ENCODE results near the gene COL28A1. TPM values are rescaled to one million over a fixed set of nuclear protein-coding genes. Genes with fewer than 3 reads are reported as not detected.

COL28A1 gene
- total RNA-seq, 1 donor from 2014 or later, result 3.3 TPM

DNA sequence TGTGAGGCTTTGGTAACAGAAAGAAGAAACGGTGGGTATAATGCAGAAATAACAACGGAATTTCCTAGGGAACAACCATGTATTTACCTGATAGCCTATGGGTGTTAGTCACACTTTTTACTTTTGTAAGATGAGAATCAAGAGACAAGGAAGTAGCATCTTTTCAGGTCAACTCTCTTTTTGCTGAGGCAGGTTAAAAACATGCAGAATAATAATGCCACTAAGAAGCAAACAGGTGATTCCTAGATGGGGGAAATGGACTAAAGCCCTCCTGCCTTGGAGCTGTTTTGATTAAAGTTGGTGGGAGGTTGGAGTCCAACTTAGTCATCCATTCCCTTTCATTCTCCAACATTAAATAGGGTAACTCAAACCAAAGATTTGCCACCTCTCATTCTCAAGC lies 2.0 kb upstream of the COL28A1 start:
- H3K4me1 Mint-ChIP-seq (ENCODE audit: unreplicated experiment), result peaks cover 5% of the 10 kb centered on the region
- peaks cover 6% of the 10 kb centered on the region for H3K9me3 Mint-ChIP-seq
- no peak overlapping the region for H3K4me3 Mint-ChIP-seq
- no peaks in the 10 kb centered on the region for H3K27me3 Mint-ChIP-seq
- no peaks in the 10 kb centered on the region for H3K36me3 Mint-ChIP-seq
- no peak overlapping the region for H3K27ac Mint-ChIP-seq
- TF ChIP-seq, protein P1, sequence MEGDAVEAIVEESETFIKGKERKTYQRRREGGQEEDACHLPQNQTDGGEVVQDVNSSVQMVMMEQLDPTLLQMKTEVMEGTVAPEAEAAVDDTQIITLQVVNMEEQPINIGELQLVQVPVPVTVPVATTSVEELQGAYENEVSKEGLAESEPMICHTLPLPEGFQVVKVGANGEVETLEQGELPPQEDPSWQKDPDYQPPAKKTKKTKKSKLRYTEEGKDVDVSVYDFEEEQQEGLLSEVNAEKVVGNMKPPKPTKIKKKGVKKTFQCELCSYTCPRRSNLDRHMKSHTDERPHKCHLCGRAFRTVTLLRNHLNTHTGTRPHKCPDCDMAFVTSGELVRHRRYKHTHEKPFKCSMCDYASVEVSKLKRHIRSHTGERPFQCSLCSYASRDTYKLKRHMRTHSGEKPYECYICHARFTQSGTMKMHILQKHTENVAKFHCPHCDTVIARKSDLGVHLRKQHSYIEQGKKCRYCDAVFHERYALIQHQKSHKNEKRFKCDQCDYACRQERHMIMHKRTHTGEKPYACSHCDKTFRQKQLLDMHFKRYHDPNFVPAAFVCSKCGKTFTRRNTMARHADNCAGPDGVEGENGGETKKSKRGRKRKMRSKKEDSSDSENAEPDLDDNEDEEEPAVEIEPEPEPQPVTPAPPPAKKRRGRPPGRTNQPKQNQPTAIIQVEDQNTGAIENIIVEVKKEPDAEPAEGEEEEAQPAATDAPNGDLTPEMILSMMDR (conservative IDR thresholded peaks at IDR 0.05), result no peak
- no peak for DNase-seq (ENCODE audit: extremely low spot score, unreplicated experiment)

DNA sequence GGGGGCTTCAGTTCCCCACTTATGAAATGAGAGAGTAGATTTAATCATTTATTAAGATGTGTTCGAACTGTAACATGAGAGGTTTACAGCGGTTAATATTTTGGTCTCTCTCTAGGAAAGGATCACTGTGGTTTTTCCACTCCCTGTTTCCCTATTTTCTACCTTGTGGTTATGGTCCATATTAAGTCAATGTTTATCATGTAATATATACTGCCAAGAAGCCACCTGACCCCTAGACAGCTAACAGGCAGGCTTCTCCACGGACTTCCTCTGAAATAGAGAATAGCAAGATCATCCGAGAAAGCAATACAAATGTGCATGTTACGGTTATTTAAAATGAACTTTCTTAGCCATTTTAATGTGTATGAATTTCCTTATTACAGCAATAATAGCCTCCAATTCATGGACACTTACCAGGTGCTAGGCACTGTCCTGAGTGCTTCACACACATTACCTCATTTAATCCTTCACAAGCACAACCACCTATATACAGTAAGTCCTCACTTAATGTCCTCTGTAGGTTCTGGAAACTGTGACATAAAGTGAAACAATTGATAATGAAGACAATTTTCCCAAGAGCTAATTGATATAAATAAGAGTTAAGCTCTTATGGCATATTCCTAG lies 835 bp upstream of the COL28A1 start:
- Mint-ChIP-seq H3K4me3 (no peak overlapping the region), H3K4me1 (ENCODE audit: unreplicated experiment) (peaks cover 5% of the 10 kb centered on the region), H3K9me3 (peaks cover 6% of the 10 kb centered on the region), H3K27me3 (no peaks in the 10 kb centered on the region), H3K27ac (no peak overlapping the region), H3K36me3 (no peaks in the 10 kb centered on the region)
- no peak for DNase-seq (ENCODE audit: extremely low spot score, unreplicated experiment)
- TF ChIP-seq, protein P1 (conservative IDR thresholded peaks at IDR 0.05), result no peak

DNA sequence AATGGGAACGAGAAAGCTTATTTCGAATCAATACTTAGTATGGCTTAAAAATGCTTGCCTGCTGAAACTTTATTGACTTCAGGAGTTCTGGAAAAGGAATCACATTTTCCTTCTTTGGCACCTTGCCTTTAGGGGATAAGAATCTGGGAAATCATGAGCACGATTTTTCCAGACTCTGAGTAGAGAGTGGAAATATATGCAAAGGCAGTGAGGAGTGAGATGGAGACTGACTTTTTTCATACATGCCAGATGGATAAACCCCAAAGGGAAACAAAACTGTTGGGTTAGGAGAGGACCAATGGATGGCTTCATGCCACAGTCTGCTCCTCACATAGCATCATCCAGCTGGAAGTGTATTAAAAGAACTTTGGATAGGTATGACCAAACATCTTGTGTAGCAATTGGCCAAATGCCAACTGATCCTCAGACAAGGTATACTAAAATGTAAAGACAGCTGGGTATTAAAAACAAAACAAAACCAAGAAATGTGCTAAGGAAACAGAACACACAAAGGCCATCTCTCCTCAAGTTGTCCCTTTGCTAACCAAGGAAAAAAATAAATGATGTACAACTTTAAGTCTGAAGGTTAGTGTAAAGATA lies 1.7 kb downstream of the COL28A1 start:
- DNase-seq (ENCODE audit: extremely low spot score, unreplicated experiment), result no peak
- peaks cover 5% of the 10 kb centered on the region for H3K4me1 Mint-ChIP-seq (ENCODE audit: unreplicated experiment)
- TF ChIP-seq, protein P1 (conservative IDR thresholded peaks at IDR 0.05), result no peak
- no peak overlapping the region for H3K27ac Mint-ChIP-seq
- peaks cover 6% of the 10 kb centered on the region for H3K9me3 Mint-ChIP-seq
- H3K27me3 Mint-ChIP-seq, result no peaks in the 10 kb centered on the region
- H3K4me3 Mint-ChIP-seq, result no peak overlapping the region
- H3K36me3 Mint-ChIP-seq, result no peaks in the 10 kb centered on the region

DNA sequence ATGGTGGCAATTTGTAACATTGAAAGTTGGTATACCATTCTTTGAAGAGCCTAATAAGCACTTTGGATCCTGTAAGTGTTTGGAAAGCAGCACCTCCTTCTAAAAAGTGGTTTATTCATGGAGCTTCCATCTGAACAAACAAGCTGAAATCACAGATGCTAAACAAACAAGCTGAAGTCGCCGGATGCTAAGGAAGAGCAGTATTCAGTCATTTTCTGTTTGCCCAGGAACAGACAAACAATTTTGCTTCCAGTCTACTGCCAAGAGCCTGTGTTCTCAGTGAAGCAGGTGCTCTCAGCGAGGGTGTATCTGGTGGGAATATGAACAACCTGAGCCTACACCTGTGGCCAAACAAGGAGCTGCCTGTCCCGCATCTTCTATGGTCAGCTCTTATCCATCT lies 6.3 kb downstream of the COL28A1 start:
- H3K36me3 Mint-ChIP-seq, result no peaks in the 10 kb centered on the region
- TF ChIP-seq, protein P1 (conservative IDR thresholded peaks at IDR 0.05), result no peak
- no peaks in the 10 kb centered on the region for H3K27me3 Mint-ChIP-seq
- H3K4me1 Mint-ChIP-seq (ENCODE audit: unreplicated experiment), result no peaks in the 10 kb centered on the region
- DNase-seq (ENCODE audit: extremely low spot score, unreplicated experiment), result no peak
- H3K4me3 Mint-ChIP-seq, result no peak overlapping the region
- H3K9me3 Mint-ChIP-seq, result peaks cover 3% of the 10 kb centered on the region
- H3K27ac Mint-ChIP-seq, result no peak overlapping the region

DNA sequence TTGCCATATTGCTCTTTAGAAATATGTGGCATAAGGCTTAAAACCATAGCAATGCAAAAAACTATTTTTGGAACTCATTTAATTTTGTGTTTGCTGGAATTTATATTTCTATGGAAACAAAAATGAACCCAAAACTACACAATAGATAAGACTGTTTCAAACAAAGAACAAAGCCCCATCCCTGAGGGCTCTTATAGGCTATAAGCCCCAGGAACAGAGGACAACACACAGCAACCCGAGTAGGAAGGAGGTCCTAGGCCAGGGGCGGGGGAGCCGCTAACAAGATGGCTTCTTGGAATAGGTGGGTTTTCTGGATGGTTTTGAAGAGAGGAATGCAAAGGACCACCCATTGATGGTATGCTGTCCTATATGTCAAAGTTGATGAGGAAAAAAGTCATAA lies 8.6 kb downstream of the COL28A1 start:
- Mint-ChIP-seq H3K4me1 (ENCODE audit: unreplicated experiment) (no peaks in the 10 kb centered on the region), H3K27me3 (no peaks in the 10 kb centered on the region), H3K4me3 (no peak overlapping the region), H3K27ac (no peak overlapping the region), H3K9me3 (peaks cover 3% of the 10 kb centered on the region), H3K36me3 (no peaks in the 10 kb centered on the region)
- TF ChIP-seq, protein P1 (conservative IDR thresholded peaks at IDR 0.05), result no peak
- no peak for DNase-seq (ENCODE audit: extremely low spot score, unreplicated experiment)

Data from type B pancreatic cell (in vitro differentiated cells).